Hippocampal formation (tissue), 2 donors: Measurements from ENCODE around the gene TRPM3.

Experiments used
- DNase-seq, 2 donors: peaks; one replicate each; lab custom pipeline; 2025; lab: John Stamatoyannopoulos, UW

Gene TRPM3

DNA sequence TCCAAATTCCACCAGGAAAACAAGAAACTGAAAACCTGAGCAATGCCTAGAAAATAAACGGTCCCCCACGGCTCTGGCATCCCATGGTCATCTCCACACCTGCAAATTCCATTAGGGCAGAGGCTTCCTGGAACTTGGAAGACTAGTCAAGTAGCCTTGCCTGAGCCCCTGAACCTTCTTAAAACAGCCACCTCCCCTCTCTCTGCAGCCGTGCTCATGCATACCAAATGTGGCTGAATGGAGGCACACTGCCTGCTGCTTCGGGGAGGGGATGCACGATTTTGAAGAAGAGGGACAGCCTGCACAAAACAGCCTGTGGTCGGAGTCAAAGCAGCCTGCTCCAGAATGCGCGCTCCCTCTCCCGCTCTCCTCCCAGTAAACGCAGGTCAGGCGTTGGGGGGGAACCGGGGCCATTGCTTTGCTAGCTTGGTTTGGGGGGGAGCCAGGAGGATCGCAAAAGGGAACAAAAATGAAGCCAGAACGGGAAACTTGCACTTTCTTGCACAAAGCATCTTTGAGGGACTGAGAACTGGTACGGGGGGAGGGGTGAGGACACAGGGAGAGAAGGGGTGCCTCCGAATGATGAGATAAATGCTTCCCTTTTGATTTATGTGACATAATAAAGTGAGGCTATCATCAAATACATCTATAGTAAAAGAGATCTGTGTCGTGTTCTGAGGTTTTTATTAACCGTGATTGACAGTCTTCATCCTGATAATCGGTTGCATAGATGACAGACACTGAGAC lies at the start of gene TRPM3:
TRPM3 (minus strand) TSS at position 347 of the 747 bp plus-strand sequence; CDS start at position 80, 267 bp downstream.
- DNase-seq, result no peak

GRCh38 chr9:71168418-71168817 lies 47.0 kb upstream of the TRPM3 start:
- DNase-seq, result no peak

GRCh38 chr9:71162126-71162525 lies 40.7 kb upstream of the TRPM3 start:
- no peak for DNase-seq

DNA sequence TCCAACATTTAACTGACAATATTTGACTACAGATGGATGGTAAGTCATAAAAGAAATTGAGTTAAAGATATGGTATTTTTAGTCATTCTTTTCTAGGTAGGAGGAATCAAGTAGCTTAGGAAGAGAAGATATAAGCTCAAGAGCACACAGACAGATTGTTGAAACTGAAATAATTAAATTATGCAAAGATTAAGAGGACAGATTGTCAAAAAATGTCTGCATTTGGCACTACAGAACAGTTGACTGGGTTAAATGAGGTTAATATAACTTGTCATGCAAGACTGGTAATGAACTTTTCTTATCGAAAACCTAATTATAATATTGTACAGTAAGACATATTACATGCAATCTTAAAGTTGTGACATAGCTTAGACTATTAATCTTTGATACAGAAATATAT lies 36.3 kb upstream of the TRPM3 start:
- DNase-seq, result no peak

GRCh38 chr9:71147368-71147767 lies 25.9 kb upstream of the TRPM3 start:
- DNase-seq, result no peak

GRCh38 chr9:71146511-71146910 lies 25.1 kb upstream of the TRPM3 start:
- DNase-seq, result no peak

- no peak for DNase-seq
These were observed 23.8 kb upstream of the TRPM3 start for GRCh38 chr9:71145179-71145578.

DNA sequence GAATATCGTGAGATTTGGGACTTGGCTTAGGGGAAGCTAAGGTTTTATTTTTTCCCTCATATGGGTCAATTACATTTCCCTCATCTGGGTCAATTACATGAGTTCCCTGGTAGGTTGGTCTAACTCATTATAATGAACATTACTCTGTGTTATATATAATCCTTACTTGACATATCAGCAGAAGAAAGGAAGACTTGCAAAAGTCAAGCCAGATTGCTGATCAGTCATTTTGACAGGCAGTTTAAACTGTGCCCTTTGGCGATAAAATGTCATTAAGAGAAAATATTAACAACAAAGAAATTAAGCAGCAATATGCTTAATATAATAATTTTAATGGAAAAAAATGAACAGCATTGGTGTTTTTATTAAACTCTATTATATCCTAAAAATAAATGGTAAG lies 23.1 kb upstream of the TRPM3 start:
- no peak for DNase-seq

- DNase-seq, result no peak
These were observed 15.3 kb upstream of the TRPM3 start for GRCh38 chr9:71136696-71137095.

- no peak for DNase-seq
These were observed 9.7 kb upstream of the TRPM3 start for GRCh38 chr9:71131145-71131544.

GRCh38 chr9:71130521-71130920 lies 9.1 kb upstream of the TRPM3 start:
- no peak for DNase-seq

- DNase-seq, result no peak
These were observed 7.4 kb upstream of the TRPM3 start for GRCh38 chr9:71128796-71129195.

GRCh38 chr9:71127301-71127700 lies 5.9 kb upstream of the TRPM3 start:
- DNase-seq, result no peak

- no peak for DNase-seq
These were observed 1.0 kb upstream of the TRPM3 start for GRCh38 chr9:71122421-71122820.

GRCh38 chr9:71122022-71122275 lies 528 bp upstream of the TRPM3 start:
- no peak for DNase-seq

DNA sequence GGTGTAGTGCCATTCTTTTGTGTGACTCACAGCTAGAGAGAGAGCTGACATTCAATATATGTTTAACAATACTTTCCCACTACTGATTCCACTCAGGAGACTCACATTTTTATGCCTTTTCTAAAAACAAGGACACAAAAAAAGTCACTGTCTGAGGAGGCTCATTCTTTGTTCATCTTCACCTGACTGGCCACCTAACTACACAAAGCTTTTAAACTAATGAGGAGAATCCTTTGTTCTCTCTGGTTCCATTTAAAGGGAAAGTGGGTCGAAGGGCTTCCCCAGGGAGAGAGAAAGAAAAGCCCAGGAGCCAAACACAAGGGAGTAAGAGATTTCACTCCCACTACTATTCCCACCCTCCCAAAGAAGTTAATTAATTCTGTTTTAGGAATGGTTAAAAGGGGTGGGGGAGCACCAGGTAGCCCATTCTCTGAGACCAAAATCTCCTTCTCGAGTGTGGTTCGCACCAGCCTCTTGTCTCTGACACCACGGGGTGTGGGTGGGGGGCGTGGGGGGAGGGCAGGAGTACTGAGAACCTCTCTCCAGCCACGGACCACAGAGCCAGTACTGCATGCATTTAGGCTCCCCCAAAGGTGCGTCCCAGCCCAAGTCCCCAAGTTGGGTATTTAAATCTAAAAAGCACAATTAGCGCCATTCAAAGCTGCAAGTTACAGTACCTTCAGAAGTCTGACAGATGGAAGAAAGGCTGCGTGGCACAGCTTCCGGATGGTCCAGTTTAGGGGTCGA lies 747 bp downstream of the TRPM3 start:
- no peak for DNase-seq

DNA sequence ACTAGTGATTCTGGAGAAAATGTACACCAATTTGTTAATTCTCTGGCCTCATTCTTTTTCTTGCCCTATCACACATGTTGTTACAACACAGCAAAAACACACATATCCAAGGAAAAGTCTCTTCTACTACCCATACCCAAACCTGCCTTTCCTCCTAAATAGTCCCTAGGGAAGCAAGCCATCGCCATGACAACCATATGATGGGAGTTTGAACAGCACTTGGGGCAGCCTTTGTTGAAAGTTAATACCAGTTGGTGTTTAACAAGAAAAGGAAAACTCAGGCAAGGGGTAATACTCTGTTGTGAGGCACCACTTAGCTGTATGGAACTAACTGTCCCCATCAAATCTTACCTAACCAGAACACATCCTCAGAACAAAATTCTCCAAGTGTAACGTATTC lies 1.7 kb downstream of the TRPM3 start:
- no peak for DNase-seq

- no peak for DNase-seq
These were observed 3.1 kb downstream of the TRPM3 start for GRCh38 chr9:71118324-71118723.

DNA sequence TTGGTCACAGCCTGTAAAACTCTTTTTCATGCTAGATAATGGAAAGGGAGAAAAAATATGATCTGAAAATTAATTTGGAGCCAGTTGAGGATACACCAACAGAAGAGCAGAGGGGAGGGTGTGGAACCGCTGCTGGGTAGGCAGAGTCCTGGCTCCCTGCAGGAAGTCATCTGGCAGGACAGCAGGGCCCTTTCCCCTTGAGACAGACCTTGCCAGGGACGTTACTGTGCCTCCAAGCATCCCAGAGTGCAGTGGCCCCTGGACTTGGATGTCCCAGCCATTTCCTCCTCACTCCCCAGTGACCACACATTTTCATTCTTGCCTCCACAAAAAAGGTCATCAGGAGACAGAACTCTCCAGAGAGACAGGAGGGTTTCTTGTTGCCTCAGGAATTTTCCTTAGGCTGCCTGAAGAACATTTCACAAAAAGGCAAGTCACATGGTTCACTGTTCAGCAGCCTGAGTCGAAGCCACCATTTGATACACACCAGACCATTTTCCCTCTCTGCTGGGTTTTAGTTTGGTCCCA lies 5.9 kb downstream of the TRPM3 start:
- DNase-seq, result peak in 1 of 2 donors; percentile 15

GRCh38 chr9:71112866-71113265 lies 8.6 kb downstream of the TRPM3 start:
- DNase-seq, result no peak

- no peak for DNase-seq
These were observed 12.5 kb downstream of the TRPM3 start for GRCh38 chr9:71108937-71109336.

- DNase-seq, result no peak
These were observed 14.4 kb downstream of the TRPM3 start for GRCh38 chr9:71106992-71107391.

GRCh38 chr9:71105192-71105591 lies 16.2 kb downstream of the TRPM3 start:
- DNase-seq, result no peak

GRCh38 chr9:71098801-71099200 lies 22.6 kb downstream of the TRPM3 start:
- DNase-seq, result no peak
